HEK293T (cell line): ENCODE data around the gene HIGD2A.

Experiments used
- BHLHE40 ChIP-seq: fragments of 450-650 bp; IDR thresholded peaks from 2 replicates; pipeline ENCODE4 v1.6.1; 2016; ENCODE audit warnings: mild to moderate bottlenecking, moderate library complexity, borderline replicate concordance
- CTBP1 ChIP-seq: fragments of 450-650 bp; IDR thresholded peaks from 2 replicates; pipeline ENCODE4 v1.6.1; 2016; ENCODE audit warnings: borderline replicate concordance
- FOXK2 ChIP-seq: fragments of 450-650 bp; IDR thresholded peaks from 2 replicates; pipeline ENCODE4 v1.6.1; 2016; ENCODE audit warnings: mild to moderate bottlenecking
- FOXM1 ChIP-seq: fragments of 450-650 bp; IDR thresholded peaks from 2 replicates; pipeline ENCODE4 v1.6.1; 2017; ENCODE audit warnings: mild to moderate bottlenecking, borderline replicate concordance
- HDGF ChIP-seq: fragments of 450-650 bp; IDR thresholded peaks from 2 replicates; pipeline ENCODE4 v1.6.1; 2017; ENCODE audit warnings: antibody characterized with exemption, borderline replicate concordance
- L3MBTL2 ChIP-seq: fragments of 450-650 bp; conservative IDR thresholded peaks from 2 replicates; pipeline ENCODE4 v1.6.1; 2016; ENCODE audit warnings: mild to moderate bottlenecking
- NFRKB ChIP-seq: fragments of 450-650 bp; IDR thresholded peaks from 2 replicates; pipeline ENCODE4 v1.6.1; 2016; ENCODE audit warnings: mild to moderate bottlenecking, moderate library complexity
- SP1 ChIP-seq: fragments of 450-650 bp; IDR thresholded peaks from 2 replicates; pipeline ENCODE4 v1.6.1; 2017
- SUZ12 ChIP-seq: fragments of 450-650 bp; IDR thresholded peaks from 2 replicates; pipeline ENCODE4 v1.6.1; 2016; ENCODE audit warnings: mild to moderate bottlenecking
- TARDBP ChIP-seq: fragments of 450-650 bp; IDR thresholded peaks from 2 replicates; pipeline ENCODE4 v1.6.1; 2016
- ZNF384 ChIP-seq: fragments of 450-650 bp; IDR thresholded peaks from 2 replicates; pipeline ENCODE4 v1.6.1; 2016

DNA sequence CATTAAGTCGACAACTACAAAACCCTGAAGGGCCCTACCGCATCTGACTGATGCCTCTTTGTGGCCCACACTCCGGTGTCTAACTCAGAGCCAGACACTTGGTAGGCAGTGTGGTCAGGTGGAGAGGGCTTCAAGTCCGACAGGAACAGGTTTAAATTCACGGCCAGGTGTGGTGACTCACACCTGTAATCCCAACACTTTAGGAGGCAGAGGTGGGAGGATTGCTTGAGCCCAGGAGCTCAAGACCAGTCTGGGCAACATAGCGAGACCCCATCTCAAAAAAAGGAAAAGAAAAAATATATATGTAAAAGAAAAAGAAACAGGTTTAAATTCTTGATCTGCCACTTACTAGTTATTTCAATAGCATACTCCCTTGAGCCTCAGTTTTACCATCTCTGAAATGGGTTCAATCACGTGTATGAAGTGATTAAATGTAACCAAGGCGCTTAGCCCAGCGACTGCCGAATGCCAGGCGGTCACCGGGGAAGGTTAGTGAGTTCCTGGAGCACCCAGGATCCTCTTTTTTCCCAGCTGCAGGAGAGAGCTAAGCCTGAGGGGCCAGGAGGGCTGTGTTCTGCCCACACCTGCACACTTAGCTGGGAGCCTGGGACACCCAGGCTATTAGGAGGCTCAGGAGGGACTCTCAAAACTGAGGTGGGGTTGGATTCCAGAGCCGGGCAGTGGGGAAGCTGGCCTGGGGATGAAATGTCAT, 26.8 kb downstream of the HIGD2A start:
- TF ChIP-seq FOXM1 (no peak), HDGF (no peak), SP1 (no peak), FOXK2 (no peak), TARDBP (no peak), BHLHE40 (no peak), SUZ12 (no peak), ZNF384 (no peak), L3MBTL2 (no peak), NFRKB (no peak), CTBP1 (no peak)
